NCI-H1105 (cell line): ENCODE measurements around the gene ILDR2.
A peak's percentile ranks its signal among the peaks of the same experiment; 100 is the strongest.

ENCODE experiments used
- DNase-seq: peaks from one replicate; lab custom pipeline; 2025; lab: John Stamatoyannopoulos, UW

ILDR2 gene

GRCh38 chr1:166975361-166976129 is at the start of gene ILDR2:
TSS of gene ILDR2 (minus strand) at chr1:166975540. CDS start at chr1:166975268, 272 bp downstream.
- peak; percentile 48 for DNase-seq

- no peak for DNase-seq
Measured at GRCh38 chr1:167022384-167022783, 47.0 kb upstream of the ILDR2 start.

GRCh38 chr1:167016100-167016750 is 40.9 kb upstream of the ILDR2 start:
- DNase-seq = no peak

- no peak for DNase-seq
Measured at GRCh38 chr1:167013108-167013929, 38.0 kb upstream of the ILDR2 start.

GRCh38 chr1:167012570-167012969 is 37.2 kb upstream of the ILDR2 start:
- no peak for DNase-seq

- DNase-seq = no peak
Measured at GRCh38 chr1:167011560-167012191, 36.3 kb upstream of the ILDR2 start.

- no peak for DNase-seq
Measured at GRCh38 chr1:167003711-167004110, 28.4 kb upstream of the ILDR2 start.

- no peak for DNase-seq
Measured at GRCh38 chr1:167002354-167002753, 27.0 kb upstream of the ILDR2 start.

GRCh38 chr1:167000546-167000945 is 25.2 kb upstream of the ILDR2 start:
- DNase-seq = no peak

- DNase-seq = no peak
Measured at GRCh38 chr1:166999500-167000055, 24.2 kb upstream of the ILDR2 start.

- DNase-seq = no peak
Measured at GRCh38 chr1:166999075-166999474, 23.7 kb upstream of the ILDR2 start.

GRCh38 chr1:166988974-166989515 is 13.7 kb upstream of the ILDR2 start, which contains the start of gene MAEL:
TSS of gene MAEL (plus strand) at chr1:166989280. CDS start at chr1:166989353, 73 bp downstream.
- DNase-seq = no peak

- DNase-seq = no peak
Measured at GRCh38 chr1:166981589-166981988, 6.2 kb upstream of the ILDR2 start.

GRCh38 chr1:166980818-166981217 is 5.5 kb upstream of the ILDR2 start:
- no peak for DNase-seq

- DNase-seq = peak; percentile 88
Measured at GRCh38 chr1:166980383-166980782, 5.0 kb upstream of the ILDR2 start.

- no peak for DNase-seq
Measured at GRCh38 chr1:166978821-166979220, 3.5 kb upstream of the ILDR2 start.

GRCh38 chr1:166977951-166978350 is 2.6 kb upstream of the ILDR2 start:
- DNase-seq = no peak

- DNase-seq = no peak
Measured at GRCh38 chr1:166974647-166975345, 544 bp downstream of the ILDR2 start.

- DNase-seq = peak; percentile 46
Measured at GRCh38 chr1:166972826-166973225, 2.5 kb downstream of the ILDR2 start.

- DNase-seq = peak; percentile 11
Measured at GRCh38 chr1:166972193-166972592, 3.1 kb downstream of the ILDR2 start.

- DNase-seq = no peak
Measured at GRCh38 chr1:166971252-166971651, 4.1 kb downstream of the ILDR2 start.
